Measurements from ENCODE around the gene TNPO1. TPM values are rescaled to one million over a fixed set of nuclear protein-coding genes. Genes with fewer than 3 reads are reported as not detected.

TNPO1 gene
- total and polyA plus RNA-seq, 2 donors (not counting 1 experiment from before 2014, with no cell fraction given), result 93.7 to 226 TPM

DNA sequence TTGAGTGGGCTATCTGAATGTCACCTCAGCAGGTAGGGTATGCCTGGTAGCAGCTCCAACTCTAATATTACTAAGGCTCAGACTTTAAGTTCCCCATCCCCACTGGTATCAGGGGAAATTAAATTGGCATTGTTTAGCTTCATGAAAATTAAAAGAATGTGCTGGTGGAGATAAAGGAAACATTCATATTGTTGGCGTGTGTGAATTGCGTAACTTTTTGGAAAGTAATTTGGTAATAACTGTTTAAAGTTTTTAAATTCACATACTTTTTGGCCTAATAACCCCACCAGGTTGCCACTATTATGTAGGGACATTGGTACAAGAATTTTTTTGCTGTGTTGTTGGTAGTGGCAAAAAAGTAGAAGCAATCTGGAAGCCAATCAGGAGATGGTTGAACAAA lies 29.4 kb downstream of the TNPO1 start:
- no peaks in the 10 kb centered on the region for H3K27me3 ChIP-seq (ENCODE audit: control insufficient read depth, insufficient read depth, low read length)
- DNase-seq (ENCODE audit: low read depth in 2 of 2), result peak in 1 of 2 donors; percentile 42
- no peaks in the 10 kb centered on the region for H3K9me3 ChIP-seq (ENCODE audit: control insufficient read depth, insufficient read depth, low read depth, low read length)
- H3K9ac ChIP-seq (ENCODE audit: insufficient read depth, low read length), result no peak overlapping the region
- peaks cover 9% of the 10 kb centered on the region for H3K4me1 ChIP-seq (ENCODE audit: control insufficient read depth, extremely low read depth, insufficient read depth, low read length)
- H3K36me3 ChIP-seq (ENCODE audit: control insufficient read depth, insufficient read depth, low read length), result no peaks in the 10 kb centered on the region
- TF ChIP-seq, protein P1, sequence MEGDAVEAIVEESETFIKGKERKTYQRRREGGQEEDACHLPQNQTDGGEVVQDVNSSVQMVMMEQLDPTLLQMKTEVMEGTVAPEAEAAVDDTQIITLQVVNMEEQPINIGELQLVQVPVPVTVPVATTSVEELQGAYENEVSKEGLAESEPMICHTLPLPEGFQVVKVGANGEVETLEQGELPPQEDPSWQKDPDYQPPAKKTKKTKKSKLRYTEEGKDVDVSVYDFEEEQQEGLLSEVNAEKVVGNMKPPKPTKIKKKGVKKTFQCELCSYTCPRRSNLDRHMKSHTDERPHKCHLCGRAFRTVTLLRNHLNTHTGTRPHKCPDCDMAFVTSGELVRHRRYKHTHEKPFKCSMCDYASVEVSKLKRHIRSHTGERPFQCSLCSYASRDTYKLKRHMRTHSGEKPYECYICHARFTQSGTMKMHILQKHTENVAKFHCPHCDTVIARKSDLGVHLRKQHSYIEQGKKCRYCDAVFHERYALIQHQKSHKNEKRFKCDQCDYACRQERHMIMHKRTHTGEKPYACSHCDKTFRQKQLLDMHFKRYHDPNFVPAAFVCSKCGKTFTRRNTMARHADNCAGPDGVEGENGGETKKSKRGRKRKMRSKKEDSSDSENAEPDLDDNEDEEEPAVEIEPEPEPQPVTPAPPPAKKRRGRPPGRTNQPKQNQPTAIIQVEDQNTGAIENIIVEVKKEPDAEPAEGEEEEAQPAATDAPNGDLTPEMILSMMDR (conservative IDR thresholded peaks at IDR 0.05 in 1 of 2, IDR thresholded peaks at IDR 0.05 in 1 of 2; ENCODE audit: low read depth in 1 of 2, low read length in 2 of 2), result no peak
- no peak for TF ChIP-seq EZH2 (IDR thresholded peaks at IDR 0.05; ENCODE audit: low read length, missing control alignments)
- H3K4me3 ChIP-seq (replicated peaks in 1 of 4; ENCODE audit: control extremely low read depth in 1 of 4, insufficient read depth in 1 of 4, low read depth in 3 of 4, low read length in 4 of 4), result no peak overlapping the region
- H3K27ac ChIP-seq (ENCODE audit: insufficient read depth, low read length), result no peak overlapping the region
- peak overlapping the region; percentile 41 for H3K4me2 ChIP-seq (ENCODE audit: extremely low read depth, insufficient read depth, low read length)
- H2AFZ ChIP-seq (ENCODE audit: low read length), result no peak overlapping the region
- no peaks in the 10 kb centered on the region for H4K20me1 ChIP-seq (ENCODE audit: control insufficient read depth, extremely low read depth, insufficient read depth, low read length)
- peaks cover 70% of the 10 kb centered on the region for H3K79me2 ChIP-seq (ENCODE audit: control insufficient read depth, insufficient read depth, low read length)

DNA sequence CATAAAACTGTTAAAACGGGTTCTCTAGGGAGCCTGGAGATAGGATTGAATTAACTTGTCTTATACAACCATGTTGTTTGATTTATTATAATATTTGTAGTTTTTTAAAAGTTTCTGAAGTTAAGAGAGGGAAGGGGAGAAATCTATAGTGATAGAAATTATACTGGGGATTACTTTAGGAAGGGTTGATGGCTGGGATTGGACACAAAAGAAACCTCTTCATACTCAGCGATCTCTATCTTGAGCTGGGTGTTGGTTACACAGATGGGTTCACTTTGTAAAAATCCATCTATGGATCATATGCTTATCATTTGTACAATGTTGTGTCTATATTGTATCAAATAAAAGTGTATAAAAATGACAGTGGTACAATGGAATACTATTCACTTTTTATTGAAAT lies 30.0 kb downstream of the TNPO1 start:
- H3K9me3 ChIP-seq (ENCODE audit: control insufficient read depth, insufficient read depth, low read depth, low read length), result no peaks in the 10 kb centered on the region
- H2AFZ ChIP-seq (ENCODE audit: low read length), result no peak overlapping the region
- no peak overlapping the region for H3K4me2 ChIP-seq (ENCODE audit: extremely low read depth, insufficient read depth, low read length)
- H3K4me1 ChIP-seq (ENCODE audit: control insufficient read depth, extremely low read depth, insufficient read depth, low read length), result peaks cover 9% of the 10 kb centered on the region
- no peak overlapping the region for H3K27ac ChIP-seq (ENCODE audit: insufficient read depth, low read length)
- TF ChIP-seq, protein P1 (conservative IDR thresholded peaks at IDR 0.05 in 1 of 2, IDR thresholded peaks at IDR 0.05 in 1 of 2; ENCODE audit: low read depth in 1 of 2, low read length in 2 of 2), result no peak
- no peak for TF ChIP-seq EZH2 (IDR thresholded peaks at IDR 0.05; ENCODE audit: low read length, missing control alignments)
- H3K27me3 ChIP-seq (ENCODE audit: control insufficient read depth, insufficient read depth, low read length), result no peaks in the 10 kb centered on the region
- H3K36me3 ChIP-seq (ENCODE audit: control insufficient read depth, insufficient read depth, low read length), result no peaks in the 10 kb centered on the region
- peaks cover 72% of the 10 kb centered on the region for H3K79me2 ChIP-seq (ENCODE audit: control insufficient read depth, insufficient read depth, low read length)
- no peak overlapping the region for H3K9ac ChIP-seq (ENCODE audit: insufficient read depth, low read length)
- no peak overlapping the region for H3K4me3 ChIP-seq (replicated peaks in 1 of 4; ENCODE audit: control extremely low read depth in 1 of 4, insufficient read depth in 1 of 4, low read depth in 3 of 4, low read length in 4 of 4)
- H4K20me1 ChIP-seq (ENCODE audit: control insufficient read depth, extremely low read depth, insufficient read depth, low read length), result no peaks in the 10 kb centered on the region
- no peak for DNase-seq (ENCODE audit: low read depth in 2 of 2)

DNA sequence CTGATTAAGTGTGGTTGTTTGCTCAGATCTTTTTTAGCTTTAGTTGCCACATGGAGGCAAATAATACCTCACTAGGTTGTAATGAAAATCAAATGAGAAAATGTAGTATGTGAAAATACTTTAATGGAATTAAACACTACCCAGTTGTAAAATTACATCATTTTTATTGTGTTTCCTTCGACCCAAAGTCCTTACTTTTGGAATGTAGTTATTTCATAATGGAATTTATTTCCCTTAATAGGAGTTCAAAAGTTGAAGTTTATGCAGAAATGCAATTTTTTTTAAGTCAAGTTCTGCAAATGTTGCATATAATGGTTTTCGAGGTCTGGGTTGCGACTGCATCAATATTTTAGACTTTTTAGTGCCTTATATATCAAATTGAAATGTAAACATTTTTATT lies 31.0 kb downstream of the TNPO1 start:
- peaks cover 2% of the 10 kb centered on the region for H4K20me1 ChIP-seq (ENCODE audit: control insufficient read depth, extremely low read depth, insufficient read depth, low read length)

More for the DNA sequence above, 31.0 kb downstream of the TNPO1 start:
- H3K4me2 ChIP-seq (ENCODE audit: extremely low read depth, insufficient read depth, low read length), result peak overlapping the region; percentile 83
- peak in 1 of 2 donors; percentile 42 for DNase-seq (ENCODE audit: low read depth in 2 of 2)
- no peak overlapping the region for H2AFZ ChIP-seq (ENCODE audit: low read length)
- H3K79me2 ChIP-seq (ENCODE audit: control insufficient read depth, insufficient read depth, low read length), result peaks cover 78% of the 10 kb centered on the region
- H3K9me3 ChIP-seq (ENCODE audit: control insufficient read depth, insufficient read depth, low read depth, low read length), result no peaks in the 10 kb centered on the region
- peak overlapping the region; percentile 7 for H3K27ac ChIP-seq (ENCODE audit: insufficient read depth, low read length)
- H3K36me3 ChIP-seq (ENCODE audit: control insufficient read depth, insufficient read depth, low read length), result peaks cover 2% of the 10 kb centered on the region
- H3K4me1 ChIP-seq (ENCODE audit: control insufficient read depth, extremely low read depth, insufficient read depth, low read length), result peaks cover 11% of the 10 kb centered on the region
- TF ChIP-seq, protein P1 (conservative IDR thresholded peaks at IDR 0.05 in 1 of 2, IDR thresholded peaks at IDR 0.05 in 1 of 2; ENCODE audit: low read depth in 1 of 2, low read length in 2 of 2), result no peak
- H3K27me3 ChIP-seq (ENCODE audit: control insufficient read depth, insufficient read depth, low read length), result no peaks in the 10 kb centered on the region
- H3K4me3 ChIP-seq (replicated peaks in 1 of 4; ENCODE audit: control extremely low read depth in 1 of 4, insufficient read depth in 1 of 4, low read depth in 3 of 4, low read length in 4 of 4), result peak overlapping the region; percentile 73 to 92 (median 81)
- no peak overlapping the region for H3K9ac ChIP-seq (ENCODE audit: insufficient read depth, low read length)
